HEK293T (cell line): Measurements from ENCODE around the gene ODAPH.

Experiments used
- CTCF ChIA-PET: fragments of 350-600 bp; formaldehyde crosslinking; extraction: SDS; loops from one replicate; lab custom pipeline; 2021; ENCODE audit warnings: antibody characterized with exemption, inconsistent platforms; lab: Yijun Ruan, JAX
- POLR2A ChIA-PET: fragments of 350-600 bp; formaldehyde crosslinking; extraction: SDS; loops from one replicate; lab custom pipeline; 2020; ENCODE audit warnings: antibody characterized with exemption, inconsistent platforms; lab: Yijun Ruan, JAX
- DNase-seq: peaks from one replicate; pipeline ENCODE4 v3.0.0; 2012; ENCODE audit warnings: mixed read lengths; ENCODE audit errors: extremely low spot score
- BHLHE40 ChIP-seq: fragments of 450-650 bp; IDR thresholded peaks from 2 replicates; pipeline ENCODE4 v1.6.1; 2016; ENCODE audit warnings: mild to moderate bottlenecking, moderate library complexity, borderline replicate concordance
- ELF4 ChIP-seq: fragments of 450-650 bp; IDR thresholded peaks from 2 replicates; pipeline ENCODE4 v1.6.1; 2017; ENCODE audit warnings: antibody characterized with exemption
- FOXA1 ChIP-seq: fragments of 450-650 bp; IDR thresholded peaks from 2 replicates; pipeline ENCODE4 v1.6.1; 2016; ENCODE audit warnings: mild to moderate bottlenecking
- FOXM1 ChIP-seq: fragments of 450-650 bp; IDR thresholded peaks from 2 replicates; pipeline ENCODE4 v1.6.1; 2017; ENCODE audit warnings: mild to moderate bottlenecking, borderline replicate concordance
- HDGF ChIP-seq: fragments of 450-650 bp; IDR thresholded peaks from 2 replicates; pipeline ENCODE4 v1.6.1; 2017; ENCODE audit warnings: antibody characterized with exemption, borderline replicate concordance
- L3MBTL2 ChIP-seq: fragments of 450-650 bp; conservative IDR thresholded peaks from 2 replicates; pipeline ENCODE4 v1.6.1; 2016; ENCODE audit warnings: mild to moderate bottlenecking
- LEF1 ChIP-seq: fragments of 450-650 bp; IDR thresholded peaks from 2 replicates; pipeline ENCODE4 v1.6.1; 2017; ENCODE audit warnings: mild to moderate bottlenecking, borderline replicate concordance
- SP1 ChIP-seq: fragments of 450-650 bp; IDR thresholded peaks from 2 replicates; pipeline ENCODE4 v1.6.1; 2017
- SUZ12 ChIP-seq: fragments of 450-650 bp; IDR thresholded peaks from 2 replicates; pipeline ENCODE4 v1.6.1; 2016; ENCODE audit warnings: mild to moderate bottlenecking
- TARDBP ChIP-seq: fragments of 450-650 bp; IDR thresholded peaks from 2 replicates; pipeline ENCODE4 v1.6.1; 2016
- ZNF384 ChIP-seq: fragments of 450-650 bp; IDR thresholded peaks from 2 replicates; pipeline ENCODE4 v1.6.1; 2016
- TF ChIP-seq, protein P1 (sequence below): fragments of 450-650 bp; IDR thresholded peaks from 2 replicates; pipeline ENCODE4 v1.6.1; 2016

ODAPH gene

DNA sequence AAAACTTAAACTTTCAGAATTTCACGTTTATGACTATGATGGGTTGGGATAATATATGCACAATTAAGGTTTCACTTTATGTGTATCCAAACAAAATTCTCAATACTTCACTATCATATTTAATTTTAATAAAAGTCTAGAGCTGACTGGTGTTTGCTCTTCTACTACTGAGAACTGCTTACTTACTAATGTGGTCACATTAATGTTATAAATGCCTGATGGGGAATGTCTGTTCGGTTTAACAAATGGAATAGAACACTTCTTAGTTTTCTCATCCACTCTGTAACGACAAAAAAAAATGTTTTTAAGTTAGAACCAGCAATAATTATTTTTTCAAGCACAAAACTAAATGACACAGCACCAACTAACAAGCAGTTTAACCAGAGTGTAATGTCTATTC lies 40.2 kb downstream of the ODAPH start:
- TF ChIP-seq SUZ12 = no peak
- ChIA-PET CTCF (no interaction called here), POLR2A (no interaction called here)
- DNase-seq = no peak

DNA sequence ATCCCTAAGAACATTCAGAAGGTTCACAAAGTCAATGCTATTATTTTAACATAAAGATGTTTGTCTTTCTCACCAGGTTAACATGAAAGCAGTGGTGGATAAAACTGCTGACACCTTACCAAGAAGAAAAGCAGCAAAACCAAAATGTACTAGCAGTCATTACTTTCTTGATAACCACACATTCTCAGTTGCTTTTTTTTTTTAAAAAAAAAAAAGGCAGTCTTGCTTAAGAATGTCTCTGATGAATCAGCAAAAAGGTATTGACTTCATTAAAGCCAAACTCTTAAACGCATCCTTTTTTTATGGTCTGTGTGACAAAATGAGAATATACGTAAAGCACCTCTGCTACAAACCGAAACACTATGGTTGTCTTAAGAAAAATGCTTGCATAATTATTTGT lies 42.5 kb downstream of the ODAPH start:
- TF ChIP-seq HDGF (no peak), ZNF384 (no peak), FOXM1 (no peak), FOXA1 (no peak), LEF1 (no peak), L3MBTL2 (no peak), SP1 (no peak), ELF4 (no peak), TARDBP (no peak)
- TF ChIP-seq, protein P1, sequence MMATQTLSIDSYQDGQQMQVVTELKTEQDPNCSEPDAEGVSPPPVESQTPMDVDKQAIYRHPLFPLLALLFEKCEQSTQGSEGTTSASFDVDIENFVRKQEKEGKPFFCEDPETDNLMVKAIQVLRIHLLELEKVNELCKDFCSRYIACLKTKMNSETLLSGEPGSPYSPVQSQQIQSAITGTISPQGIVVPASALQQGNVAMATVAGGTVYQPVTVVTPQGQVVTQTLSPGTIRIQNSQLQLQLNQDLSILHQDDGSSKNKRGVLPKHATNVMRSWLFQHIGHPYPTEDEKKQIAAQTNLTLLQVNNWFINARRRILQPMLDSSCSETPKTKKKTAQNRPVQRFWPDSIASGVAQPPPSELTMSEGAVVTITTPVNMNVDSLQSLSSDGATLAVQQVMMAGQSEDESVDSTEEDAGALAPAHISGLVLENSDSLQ = no peak
- POLR2A ChIA-PET = no interaction called here
- CTCF ChIA-PET = no interaction called here
- no peak for DNase-seq

DNA sequence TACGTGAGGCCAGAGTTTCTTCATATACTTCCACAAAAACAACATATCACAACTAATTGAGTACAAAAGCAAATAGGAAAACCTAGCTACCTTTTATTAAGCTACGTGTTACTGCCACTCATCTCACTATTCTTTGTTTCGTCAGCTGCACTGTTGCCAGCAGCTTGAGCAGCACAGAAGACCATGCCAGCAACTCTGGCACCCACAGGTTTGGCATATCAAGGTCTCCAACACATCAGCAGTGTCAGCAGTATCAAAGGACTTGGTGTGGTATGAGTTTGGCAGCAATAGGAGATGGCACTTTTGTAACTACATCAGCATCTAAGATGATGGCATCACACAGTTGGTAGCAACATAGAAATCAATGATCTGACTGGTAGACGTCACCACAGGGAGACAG lies 43.8 kb downstream of the ODAPH start:
- POLR2A ChIA-PET = no interaction called here
- TF ChIP-seq ELF4 (no peak), FOXM1 (no peak), SUZ12 (no peak)
- TF ChIP-seq, protein P1 = no peak
- no peak for DNase-seq
- CTCF ChIA-PET = no interaction called here

DNA sequence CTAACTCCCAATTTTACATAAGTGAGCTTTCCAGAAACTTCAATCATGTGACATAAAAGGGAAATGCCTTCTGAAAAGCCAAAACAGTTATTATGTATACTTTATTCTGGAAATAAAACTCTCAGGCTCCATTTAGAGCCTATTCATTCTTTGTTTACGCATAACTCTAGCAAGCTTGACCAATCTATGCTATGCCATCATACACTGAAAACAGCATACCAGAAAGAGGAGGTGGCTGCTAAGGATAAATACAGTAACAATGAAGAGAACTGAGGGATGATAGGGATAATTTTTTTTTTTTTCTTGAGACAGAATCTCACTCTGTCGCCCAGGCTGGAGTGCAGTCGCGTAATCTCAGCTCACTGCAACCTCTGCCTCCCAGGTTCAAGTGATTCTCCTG lies 50.1 kb downstream of the ODAPH start:
- no peak for TF ChIP-seq L3MBTL2
- POLR2A ChIA-PET = no interaction called here
- DNase-seq = no peak
- CTCF ChIA-PET = interaction anchor here (0.6 to 0.7 kb wide), 2 partner anchors 42 to 60 kb away, joined by 3 read pairs; no protein-coding TSS in a partner anchor

DNA sequence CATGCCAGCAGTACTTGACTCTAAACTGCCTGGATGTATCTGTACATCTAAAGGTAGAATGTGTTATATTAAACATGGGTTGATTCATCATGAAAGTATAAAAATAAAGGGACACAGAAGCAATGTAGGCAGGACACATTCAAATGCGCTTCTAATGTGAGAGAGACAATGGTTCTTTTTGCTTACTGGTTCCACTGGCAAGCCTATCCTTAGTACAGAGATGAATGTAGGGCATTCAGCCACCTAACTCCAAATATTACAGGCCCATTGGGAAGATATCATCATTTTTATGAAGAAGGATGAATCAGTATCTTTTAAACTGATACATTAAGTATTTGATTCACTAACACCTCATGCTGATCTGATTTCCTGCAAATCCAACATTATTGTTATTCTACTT lies 56.4 kb downstream of the ODAPH start:
- no peak for TF ChIP-seq ELF4
- TF ChIP-seq ZNF384 = no peak
- TF ChIP-seq SUZ12 = no peak
- TF ChIP-seq, protein P1 = no peak
- TF ChIP-seq L3MBTL2 = no peak
- TF ChIP-seq LEF1 = no peak
- no peak for TF ChIP-seq TARDBP
- no peak for TF ChIP-seq SP1
- no peak for TF ChIP-seq HDGF
- no peak for TF ChIP-seq FOXA1
- no peak for TF ChIP-seq BHLHE40
- no peak for DNase-seq
- ChIA-PET CTCF (no interaction called here), POLR2A (no interaction called here)
